Panc1 (cell line): ENCODE data around the gene PRKAG3. TPM values are rescaled to one million over a fixed set of nuclear protein-coding genes. Genes with fewer than 3 reads are reported as not detected.
A peak's percentile ranks its signal among the peaks of the same experiment; 100 is the strongest.

ENCODE experiments used
- ATAC-seq: fragments of 200-7000 bp; cut with Tn5 transposase; 2 replicates; pipeline ENCODE4 v1.9.1; 2020; ENCODE audit warnings: mild to moderate bottlenecking, moderate library complexity
- BruUV-seq: library from RNA; stranded (reverse); fragments of 400-500 nt; replicated peaks from 2 replicates; lab custom pipeline; 2021; lab: Mats Ljungman, UMichigan
- CTCF ChIA-PET: fragments of 300-600 bp; sonication (Branson Sonifier 250); formaldehyde crosslinking; loops from one replicate; lab custom pipeline; 2022; ENCODE audit warnings: antibody characterized with exemption; lab: Charles Lee
- POLR2A ChIA-PET: fragments of 300-600 bp; sonication (Branson Sonifier 250); formaldehyde crosslinking; loops from one replicate; lab custom pipeline; 2022; ENCODE audit warnings: antibody characterized with exemption; lab: Charles Lee
- DNase-seq: peaks from one replicate; pipeline ENCODE4 v3.0.0-alpha.2; 2010; ENCODE audit warnings: low read depth, low spot score
- H3K27ac ChIP-seq: 2 replicates; pipeline ENCODE4 v1.5.1; 2011; ENCODE audit warnings: mild to moderate bottlenecking, low read length, inconsistent platforms
- H3K27me3 ChIP-seq: fragments of 200-500 bp; sonication (Bioruptor generic); 2 replicates; pipeline ENCODE4 v1.6.0; 2014; ENCODE audit warnings: low read length, inconsistent platforms; ENCODE audit not compliant: control insufficient read depth, insufficient read depth
- H3K36me3 ChIP-seq: fragments of 200-500 bp; sonication (Bioruptor generic); 2 replicates; pipeline ENCODE4 v1.5.1; 2014; ENCODE audit warnings: inconsistent platforms, mild to moderate bottlenecking, low read length, moderate library complexity; ENCODE audit not compliant: control insufficient read depth, insufficient read depth
- H3K4me1 ChIP-seq: 2 replicates; pipeline ENCODE4 v1.5.1; 2011; ENCODE audit warnings: inconsistent platforms, mild to moderate bottlenecking, low read length, moderate library complexity; ENCODE audit not compliant: control insufficient read depth, insufficient read depth
- H3K4me3 ChIP-seq, 2 experiments: 2 replicates each; pipeline ENCODE4 v1.5.1; 2011 to 2012; ENCODE audit warnings: low read depth in 2 of 2, low read length in 2 of 2, mild to moderate bottlenecking in 2 of 2, inconsistent platforms in 1 of 2, moderate library complexity in 1 of 2
- H3K9me3 ChIP-seq: fragments of 200-500 bp; sonication (Bioruptor generic); 2 replicates; pipeline ENCODE4 v1.5.1; 2014; ENCODE audit warnings: low read depth, mild to moderate bottlenecking, inconsistent platforms, low read length, moderate library complexity; ENCODE audit not compliant: control insufficient read depth, insufficient read depth
- CTCF ChIP-seq: fragments of 450-650 bp; IDR thresholded peaks from 2 replicates; pipeline ENCODE4 v1.5.1; 2017; ENCODE audit warnings: mild to moderate bottlenecking
- POLR2AphosphoS5 ChIP-seq: IDR thresholded peaks from 2 replicates; pipeline ENCODE4 v1.6.1; 2012; ENCODE audit warnings: mild to moderate bottlenecking, low read depth, low read length, moderate library complexity
- SIN3A ChIP-seq: IDR thresholded peaks from 2 replicates; pipeline ENCODE4 v1.6.1; 2012; ENCODE audit warnings: low read depth, mild to moderate bottlenecking, low read length, moderate library complexity, borderline replicate concordance; ENCODE audit not compliant: insufficient read depth
- TCF7L2 ChIP-seq: IDR thresholded peaks from 2 replicates; pipeline ENCODE4 v1.6.1; 2011; ENCODE audit warnings: mild to moderate bottlenecking, low read depth, low read length, inconsistent platforms
- in situ Hi-C: cut with HindIII; loops from 2 replicates; pipeline ENCODE4 v1.10.0; 2016; ENCODE audit warnings: low sequenced_read_pairs, low pct_unique_long_range_greater_than_20kb
- intact Hi-C: fragments of 100-400 bp; cut with micrococcal nuclease; formaldehyde crosslinking; loops from one replicate; pipeline ENCODE4 v1.10.0; 2022; ENCODE audit not compliant: unreplicated experiment
- total RNA-seq: library from RNA; stranded (reverse); gene quantifications from one replicate; pipeline ENCODE4 v1.2.1, GENCODE V29; 2021; ENCODE audit not compliant: unreplicated experiment
- TF ChIP-seq, protein P1 (sequence below), 2 experiments: IDR thresholded peaks; 2 replicates each; pipeline ENCODE4 v1.6.1; 2011 to 2012; ENCODE audit warnings: low read depth in 2 of 2, control low read depth in 1 of 2, low read length in 1 of 2, mild to moderate bottlenecking in 1 of 2, moderate library complexity in 1 of 2; ENCODE audit not compliant: insufficient read depth in 1 of 2

PRKAG3 gene
- total RNA-seq, 1 experiment from 2014 or later, result not detected

GRCh38 chr2:218837495-218837894 is 5.9 kb upstream of the PRKAG3 start:
- Histone ChIP-seq H3K4me3 (no peak overlapping the region), H3K36me3 (no peaks in the 10 kb centered on the region), H3K27me3 (peaks cover 2% of the 10 kb centered on the region; the same call in 1 of the 2 replicates), H3K27ac (no peak overlapping the region), H3K4me1 (peaks cover 6% of the 10 kb centered on the region; the same call in 1 of the 2 replicates), H3K9me3 (peaks cover 7% of the 10 kb centered on the region; the same call in 1 of the 2 replicates)
- CTCF ChIA-PET, result no interaction called here
- POLR2A ChIA-PET, result no interaction called here
- ATAC-seq, result no peak
- DNase-seq, result no peak
- in situ Hi-C loops (no loop called here), intact Hi-C loops (no loop called here)
- TF ChIP-seq POLR2AphosphoS5, result no peak
- BruUV-seq, result no TSS peak

DNA sequence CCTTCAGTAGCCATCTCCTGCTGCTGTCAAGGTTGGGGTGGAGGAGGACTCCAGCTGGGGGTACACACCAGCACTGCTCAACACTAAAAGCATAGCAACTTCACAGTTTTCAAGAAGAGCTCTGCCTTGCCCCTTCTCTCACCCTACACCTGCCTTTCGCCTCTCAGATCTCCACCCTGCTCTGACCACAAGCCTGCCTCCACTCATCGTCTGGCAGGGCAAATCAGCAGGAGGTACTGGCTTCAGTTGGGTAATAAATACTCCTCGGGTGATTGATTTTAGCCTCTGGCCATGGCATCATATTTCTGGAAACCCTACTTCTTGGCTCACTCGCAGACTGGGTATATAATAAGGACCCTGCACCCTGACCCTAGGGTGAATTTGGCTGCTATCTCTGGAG is 3.1 kb upstream of the PRKAG3 start:
- BruUV-seq, result no TSS peak
- no peak for DNase-seq

GRCh38 chr2:218833023-218833609 is 1.5 kb upstream of the PRKAG3 start:
- ATAC-seq, result no peak
- TF ChIP-seq, protein P1, sequence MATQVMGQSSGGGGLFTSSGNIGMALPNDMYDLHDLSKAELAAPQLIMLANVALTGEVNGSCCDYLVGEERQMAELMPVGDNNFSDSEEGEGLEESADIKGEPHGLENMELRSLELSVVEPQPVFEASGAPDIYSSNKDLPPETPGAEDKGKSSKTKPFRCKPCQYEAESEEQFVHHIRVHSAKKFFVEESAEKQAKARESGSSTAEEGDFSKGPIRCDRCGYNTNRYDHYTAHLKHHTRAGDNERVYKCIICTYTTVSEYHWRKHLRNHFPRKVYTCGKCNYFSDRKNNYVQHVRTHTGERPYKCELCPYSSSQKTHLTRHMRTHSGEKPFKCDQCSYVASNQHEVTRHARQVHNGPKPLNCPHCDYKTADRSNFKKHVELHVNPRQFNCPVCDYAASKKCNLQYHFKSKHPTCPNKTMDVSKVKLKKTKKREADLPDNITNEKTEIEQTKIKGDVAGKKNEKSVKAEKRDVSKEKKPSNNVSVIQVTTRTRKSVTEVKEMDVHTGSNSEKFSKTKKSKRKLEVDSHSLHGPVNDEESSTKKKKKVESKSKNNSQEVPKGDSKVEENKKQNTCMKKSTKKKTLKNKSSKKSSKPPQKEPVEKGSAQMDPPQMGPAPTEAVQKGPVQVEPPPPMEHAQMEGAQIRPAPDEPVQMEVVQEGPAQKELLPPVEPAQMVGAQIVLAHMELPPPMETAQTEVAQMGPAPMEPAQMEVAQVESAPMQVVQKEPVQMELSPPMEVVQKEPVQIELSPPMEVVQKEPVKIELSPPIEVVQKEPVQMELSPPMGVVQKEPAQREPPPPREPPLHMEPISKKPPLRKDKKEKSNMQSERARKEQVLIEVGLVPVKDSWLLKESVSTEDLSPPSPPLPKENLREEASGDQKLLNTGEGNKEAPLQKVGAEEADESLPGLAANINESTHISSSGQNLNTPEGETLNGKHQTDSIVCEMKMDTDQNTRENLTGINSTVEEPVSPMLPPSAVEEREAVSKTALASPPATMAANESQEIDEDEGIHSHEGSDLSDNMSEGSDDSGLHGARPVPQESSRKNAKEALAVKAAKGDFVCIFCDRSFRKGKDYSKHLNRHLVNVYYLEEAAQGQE (IDR thresholded peaks at IDR 0.05; ENCODE audit: insufficient read depth in 1 of 2, low read depth in 2 of 2, low read length in 1 of 2), result no peak
- TF ChIP-seq SIN3A (no peak), TCF7L2 (no peak), POLR2AphosphoS5 (no peak), CTCF (no peak)
- H3K27me3 ChIP-seq, result peaks cover 2% of the 10 kb centered on the region; the same call in 1 of the 2 replicates

More for the DNA sequence above, 3.1 kb upstream of the PRKAG3 start:
- TF ChIP-seq TCF7L2 (0 out of 2 replicates have a peak, but pooled peaks have one; percentile 19), CTCF (no peak)
- Histone ChIP-seq H3K4me1 (peaks cover 6% of the 10 kb centered on the region; the same call in 1 of the 2 replicates), H3K4me3 (no peak overlapping the region), H3K27ac (no peak overlapping the region; the same call in 1 of the 2 replicates), H3K27me3 (peaks cover 2% of the 10 kb centered on the region; the same call in 1 of the 2 replicates), H3K36me3 (no peaks in the 10 kb centered on the region), H3K9me3 (peaks cover 7% of the 10 kb centered on the region; the same call in 1 of the 2 replicates)
- in situ Hi-C loops (no loop called here), intact Hi-C loops (no loop called here)
- ATAC-seq, result peak; percentile 53; the same call in 1 of the 2 replicates
- ChIA-PET POLR2A (interaction anchor here (0.6 kb wide), 1 partner anchor 499 kb away, joined by 3 read pairs; no protein-coding TSS in a partner anchor), CTCF (no interaction called here)

More at GRCh38 chr2:218833023-218833609, 1.5 kb upstream of the PRKAG3 start:
- Histone ChIP-seq H3K4me1 (peaks cover 6% of the 10 kb centered on the region; the same call in 1 of the 2 replicates), H3K27ac (0 out of 2 replicates have a peak overlapping the region, but pooled peaks have one; percentile 2), H3K9me3 (peaks cover 7% of the 10 kb centered on the region; the same call in 1 of the 2 replicates), H3K4me3 (no peak overlapping the region), H3K36me3 (no peaks in the 10 kb centered on the region)
- intact Hi-C loops, result no loop called here
- in situ Hi-C loops, result no loop called here
- ChIA-PET CTCF (no interaction called here), POLR2A (no interaction called here)
- DNase-seq, result no peak
- BruUV-seq, result no TSS peak
